Nephron progenitor cell (in vitro differentiated cells): ENCODE data around the gene GMCL2.
A peak's percentile ranks its signal among the peaks of the same experiment; 100 is the strongest.

ENCODE experiments used
- DNase-seq: peaks from one replicate; pipeline ENCODE4 v3.0.0; 2021
- H3K27ac Mint-ChIP-seq: 2 replicates; pipeline ENCODE4 v1.8.0; 2021; ENCODE audit warnings: mild to moderate bottlenecking, moderate library complexity, mixed read lengths
- H3K27me3 Mint-ChIP-seq: 2 replicates; pipeline ENCODE4 v1.8.0; 2021; ENCODE audit warnings: mild to moderate bottlenecking, low read depth, mixed read lengths; ENCODE audit not compliant: poor library complexity
- H3K36me3 Mint-ChIP-seq: 2 replicates; pipeline ENCODE4 v1.8.0; 2021; ENCODE audit warnings: low read depth, mixed read lengths
- H3K4me1 Mint-ChIP-seq: 2 replicates; pipeline ENCODE4 v1.8.0; 2021; ENCODE audit warnings: mixed read lengths
- H3K4me3 Mint-ChIP-seq: 2 replicates; pipeline ENCODE4 v1.8.0; 2021; ENCODE audit warnings: mild to moderate bottlenecking, moderate library complexity, mixed read lengths
- H3K9me3 Mint-ChIP-seq: 2 replicates; pipeline ENCODE4 v1.8.0; 2021; ENCODE audit warnings: mild to moderate bottlenecking, moderate library complexity, mixed read lengths
- CTCF ChIP-seq: fragments of 200-600 bp; sonication (generic); IDR thresholded peaks from 2 replicates; pipeline ENCODE4 v1.5.0; 2021; ENCODE audit warnings: antibody characterized with exemption

Gene GMCL2

DNA sequence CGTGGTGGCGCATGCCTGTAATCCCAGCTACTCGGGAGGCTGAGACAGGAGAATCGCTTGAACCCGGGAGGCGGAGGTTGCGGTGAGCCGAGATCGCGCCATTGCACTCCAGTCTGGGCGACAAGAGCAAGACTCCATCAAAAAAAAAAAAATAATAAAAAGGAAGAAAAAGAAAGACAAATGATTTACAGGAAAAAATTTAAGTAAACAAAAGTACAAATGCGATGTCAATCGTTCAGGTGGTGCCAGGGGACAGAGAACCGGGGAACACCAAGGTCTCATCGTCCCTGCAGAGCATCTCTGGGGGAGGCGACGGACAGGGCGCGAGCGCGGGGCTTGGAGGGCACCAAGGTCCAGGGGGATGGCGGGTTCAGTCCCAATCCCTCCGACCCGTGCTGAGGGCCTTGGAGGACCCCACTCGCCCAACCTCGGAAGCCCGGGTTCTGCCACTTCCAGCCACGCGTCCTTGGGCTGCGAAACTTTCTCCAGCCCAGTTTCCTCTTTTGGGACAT is 16.6 kb upstream of the GMCL2 start:
- Mint-ChIP-seq H3K27me3 (no peaks in the 10 kb centered on the region), H3K9me3 (no peaks in the 10 kb centered on the region), H3K36me3 (peaks cover 34% of the 10 kb centered on the region), H3K27ac (no peak overlapping the region), H3K4me3 (peak overlapping the region; percentile 96), H3K4me1 (peaks cover 36% of the 10 kb centered on the region)
- no peak for TF ChIP-seq CTCF
- DNase-seq = no peak

DNA sequence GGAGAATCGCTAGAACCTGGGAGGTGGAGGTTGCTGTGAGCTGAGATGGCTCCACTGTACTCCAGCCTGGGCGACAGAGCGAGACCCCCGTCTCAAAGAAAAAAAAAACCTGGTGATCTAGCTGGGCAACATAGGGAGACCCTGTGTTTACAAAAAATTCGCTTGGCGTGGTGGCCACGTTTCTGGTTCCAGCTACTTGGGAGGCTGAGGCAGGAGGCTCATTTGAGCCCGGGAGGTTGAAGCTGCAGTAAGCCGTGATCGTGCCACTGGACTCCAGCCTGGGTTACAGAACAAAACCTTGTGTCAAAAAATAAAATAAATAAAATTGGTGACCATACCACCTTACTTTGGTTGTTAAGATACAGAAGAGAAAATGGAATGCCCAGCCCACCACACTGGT is 15.4 kb upstream of the GMCL2 start:
- H3K4me3 Mint-ChIP-seq = peak overlapping the region; percentile 60
- peaks cover 3% of the 10 kb centered on the region for H3K27me3 Mint-ChIP-seq
- peaks cover 29% of the 10 kb centered on the region for H3K4me1 Mint-ChIP-seq
- TF ChIP-seq CTCF = no peak
- no peak for DNase-seq
- peaks cover 22% of the 10 kb centered on the region for H3K36me3 Mint-ChIP-seq
- H3K27ac Mint-ChIP-seq = no peak overlapping the region
- H3K9me3 Mint-ChIP-seq = no peaks in the 10 kb centered on the region

DNA sequence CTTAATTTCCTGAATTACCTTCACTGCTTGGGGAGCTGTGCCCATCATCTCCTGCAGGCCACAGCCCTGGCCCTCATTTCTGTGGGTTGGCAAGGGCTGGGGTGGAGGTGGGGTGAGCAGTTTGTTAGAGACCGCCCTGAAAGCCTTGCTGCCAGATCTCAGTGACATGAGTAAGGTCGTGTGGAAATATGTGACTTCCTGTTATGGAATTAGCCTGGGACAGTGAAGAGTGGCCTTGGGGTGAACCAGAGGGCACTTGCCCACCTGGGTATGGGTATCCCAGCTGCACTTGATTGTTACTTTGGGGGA is 14.7 kb upstream of the GMCL2 start:
- Mint-ChIP-seq H3K9me3 (no peaks in the 10 kb centered on the region), H3K27ac (no peak overlapping the region), H3K4me1 (peaks cover 22% of the 10 kb centered on the region), H3K36me3 (peaks cover 16% of the 10 kb centered on the region), H3K27me3 (peaks cover 4% of the 10 kb centered on the region), H3K4me3 (peak overlapping the region; percentile 6)
- no peak for TF ChIP-seq CTCF
- DNase-seq = no peak

DNA sequence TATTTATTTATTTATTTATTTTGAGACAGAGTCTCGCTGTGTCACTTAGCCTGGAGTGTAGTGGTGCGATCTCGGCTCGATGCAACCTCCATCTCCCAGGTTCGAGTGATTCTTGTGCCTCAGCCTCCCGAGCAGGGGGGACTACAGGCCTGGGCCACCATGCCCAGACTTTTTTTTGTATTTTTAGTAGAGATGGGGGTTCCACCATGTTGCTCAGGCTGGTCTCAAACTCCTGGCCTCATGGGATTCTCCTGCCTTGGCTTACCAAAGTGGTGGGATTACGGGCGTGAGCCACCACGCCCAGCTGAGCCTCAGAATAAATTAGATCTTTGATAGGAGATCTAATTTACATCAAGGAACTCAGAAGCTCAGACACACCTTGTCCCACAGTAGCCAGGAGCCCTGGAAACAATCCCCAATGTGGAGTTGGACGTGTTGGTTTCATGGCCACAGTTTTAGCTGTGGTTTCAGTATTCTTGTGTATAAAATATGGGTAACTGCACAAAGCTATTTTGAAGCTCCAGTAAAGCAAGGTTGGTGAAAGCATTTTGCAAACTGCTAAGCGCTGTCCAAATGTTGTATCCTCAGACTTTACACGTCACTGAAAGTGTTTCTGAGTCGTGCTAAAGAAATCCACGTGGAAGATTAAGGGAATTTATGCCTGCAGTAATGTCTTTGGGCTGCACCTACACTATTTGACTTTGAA is 14.2 kb upstream of the GMCL2 start:
- H3K9me3 Mint-ChIP-seq = no peaks in the 10 kb centered on the region
- no peak overlapping the region for H3K4me3 Mint-ChIP-seq
- H3K4me1 Mint-ChIP-seq = peaks cover 20% of the 10 kb centered on the region
- DNase-seq = no peak
- H3K27ac Mint-ChIP-seq = no peak overlapping the region
- peaks cover 5% of the 10 kb centered on the region for H3K27me3 Mint-ChIP-seq
- no peak for TF ChIP-seq CTCF
- peaks cover 11% of the 10 kb centered on the region for H3K36me3 Mint-ChIP-seq

- Mint-ChIP-seq H3K4me3 (no peak overlapping the region), H3K36me3 (no peaks in the 10 kb centered on the region), H3K27ac (no peak overlapping the region), H3K27me3 (peaks cover 11% of the 10 kb centered on the region), H3K4me1 (peaks cover 18% of the 10 kb centered on the region), H3K9me3 (no peaks in the 10 kb centered on the region)
- no peak for TF ChIP-seq CTCF
- no peak for DNase-seq
Observed at GRCh38 chr5:178199581-178200434, 12.6 kb upstream of the GMCL2 start.
